ENCODE measurements around the gene PITX2.
"Not testable (repeated sequence)": the region's sequence is repeated elsewhere in the genome, so short reads cannot be mapped to it uniquely, and the experiment has no call there.

Gene PITX2

GRCh38 chr4:110612631-110613269 lies 10.1 kb downstream of the PITX2 start:
- DNase-seq (ENCODE audit: low read depth in 2 of 2, low spot score in 1 of 2) = no peak

- DNase-seq (ENCODE audit: low read depth in 2 of 2, low spot score in 1 of 2) = no peak
Measured at GRCh38 chr4:110611968-110612447, 10.9 kb downstream of the PITX2 start.

GRCh38 chr4:110610940-110611831 lies 11.7 kb downstream of the PITX2 start:
- no peak for DNase-seq (ENCODE audit: low read depth in 2 of 2, low spot score in 1 of 2)

- DNase-seq (ENCODE audit: low read depth in 2 of 2, low spot score in 1 of 2) = no peak
Measured at GRCh38 chr4:110610620-110610939, 12.3 kb downstream of the PITX2 start.

- DNase-seq (ENCODE audit: low read depth in 2 of 2, low spot score in 1 of 2) = no peak
Measured at GRCh38 chr4:110609044-110609750, 13.7 kb downstream of the PITX2 start.

- no peak for DNase-seq (ENCODE audit: low read depth in 2 of 2, low spot score in 1 of 2)
Measured at GRCh38 chr4:110605077-110605476, 17.8 kb downstream of the PITX2 start.

DNA sequence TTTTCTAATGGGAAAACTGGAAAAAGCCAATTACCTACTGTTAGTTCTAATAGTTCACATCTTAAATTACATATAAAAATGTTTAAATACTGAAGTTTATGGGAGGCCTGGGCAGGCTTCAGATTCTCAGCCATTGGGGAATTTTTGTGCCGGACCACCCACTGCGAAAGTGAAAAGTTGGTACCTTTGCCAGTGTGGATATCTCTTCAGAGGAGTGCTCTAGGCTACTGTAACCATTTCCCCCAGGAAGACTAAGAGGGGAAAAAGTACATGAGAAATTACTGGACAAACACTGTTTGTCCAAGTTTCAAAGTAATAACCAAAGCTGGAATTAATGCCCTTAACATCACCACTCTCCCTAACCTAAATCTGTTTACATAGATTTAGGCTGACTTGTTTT lies 20.8 kb downstream of the PITX2 start:
- DNase-seq (ENCODE audit: low read depth in 2 of 2, low spot score in 1 of 2) = no peak

- no peak for DNase-seq (ENCODE audit: low read depth in 2 of 2, low spot score in 1 of 2)
Measured at GRCh38 chr4:110597582-110597981, 25.3 kb downstream of the PITX2 start.

GRCh38 chr4:110596431-110596830 lies 26.4 kb downstream of the PITX2 start:
- DNase-seq (ENCODE audit: low read depth in 2 of 2, low spot score in 1 of 2) = no peak

GRCh38 chr4:110595583-110595982 lies 27.3 kb downstream of the PITX2 start:
- no peak for DNase-seq (ENCODE audit: low read depth in 2 of 2, low spot score in 1 of 2)

GRCh38 chr4:110589297-110589696 lies 33.6 kb downstream of the PITX2 start:
- no peak for DNase-seq (ENCODE audit: low read depth in 2 of 2, low spot score in 1 of 2)

DNA sequence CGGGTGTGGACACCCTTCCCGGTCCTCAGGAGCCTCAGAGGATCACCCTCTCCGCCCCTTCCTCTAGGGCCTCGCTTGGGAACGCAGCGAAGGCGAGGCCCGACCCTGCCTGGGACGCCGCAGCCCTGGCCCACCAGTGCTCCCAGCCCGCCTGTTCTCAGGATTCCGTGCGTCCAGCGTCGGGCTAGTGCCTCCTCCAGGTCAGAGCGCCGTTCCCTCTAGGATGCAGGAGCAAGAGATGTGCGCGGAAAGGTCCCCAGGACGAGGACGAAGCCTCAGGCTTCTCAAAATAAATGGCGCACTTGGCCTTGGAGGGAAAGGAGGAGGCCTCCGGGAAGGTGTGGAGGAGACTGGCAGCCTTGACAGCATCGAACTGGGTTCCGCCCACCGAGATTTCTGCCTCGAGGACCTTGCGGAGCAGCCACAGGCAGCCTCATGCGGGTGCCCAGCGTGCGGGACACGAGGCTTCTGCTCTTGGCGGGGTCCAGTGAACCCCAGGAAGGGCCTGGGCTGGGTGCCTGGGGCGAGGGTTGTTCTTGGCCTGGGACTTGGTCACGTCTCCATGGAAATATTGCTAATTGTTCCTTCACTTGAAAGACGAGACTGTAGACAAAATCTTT lies 35.1 kb downstream of the PITX2 start:
- no peak for DNase-seq (ENCODE audit: low read depth in 2 of 2, low spot score in 1 of 2)

- DNase-seq (ENCODE audit: low read depth in 2 of 2, low spot score in 1 of 2) = no peak
Measured at GRCh38 chr4:110586131-110586850, 36.6 kb downstream of the PITX2 start.

GRCh38 chr4:110576696-110577095 lies 46.2 kb downstream of the PITX2 start:
- DNase-seq (ENCODE audit: low read depth in 2 of 2, low spot score in 1 of 2) = not testable (repeated sequence)

Data from stimulated activated CD8-positive, alpha-beta memory T cell treated with anti-CD3 and anti-CD28 coated beads, Interleukin-4, amount 100 ng/mL, for 4 hours (primary cell).